GM12875 (cell line): ENCODE data around the gene C2orf92.

Experiments
- H3K4me3 ChIP-seq: one replicate; pipeline ENCODE4 v1.5.1; 2011; ENCODE audit warnings: low read depth, low read length, control low read depth
- TF ChIP-seq, protein P1 (sequence below): IDR thresholded peaks from 2 replicates; pipeline ENCODE4 v1.5.1; 2011; ENCODE audit warnings: low read depth, mild to moderate bottlenecking, control low read depth, inconsistent platforms, low read length, moderate library complexity, borderline replicate concordance; ENCODE audit not compliant: insufficient read depth

C2orf92 gene

DNA sequence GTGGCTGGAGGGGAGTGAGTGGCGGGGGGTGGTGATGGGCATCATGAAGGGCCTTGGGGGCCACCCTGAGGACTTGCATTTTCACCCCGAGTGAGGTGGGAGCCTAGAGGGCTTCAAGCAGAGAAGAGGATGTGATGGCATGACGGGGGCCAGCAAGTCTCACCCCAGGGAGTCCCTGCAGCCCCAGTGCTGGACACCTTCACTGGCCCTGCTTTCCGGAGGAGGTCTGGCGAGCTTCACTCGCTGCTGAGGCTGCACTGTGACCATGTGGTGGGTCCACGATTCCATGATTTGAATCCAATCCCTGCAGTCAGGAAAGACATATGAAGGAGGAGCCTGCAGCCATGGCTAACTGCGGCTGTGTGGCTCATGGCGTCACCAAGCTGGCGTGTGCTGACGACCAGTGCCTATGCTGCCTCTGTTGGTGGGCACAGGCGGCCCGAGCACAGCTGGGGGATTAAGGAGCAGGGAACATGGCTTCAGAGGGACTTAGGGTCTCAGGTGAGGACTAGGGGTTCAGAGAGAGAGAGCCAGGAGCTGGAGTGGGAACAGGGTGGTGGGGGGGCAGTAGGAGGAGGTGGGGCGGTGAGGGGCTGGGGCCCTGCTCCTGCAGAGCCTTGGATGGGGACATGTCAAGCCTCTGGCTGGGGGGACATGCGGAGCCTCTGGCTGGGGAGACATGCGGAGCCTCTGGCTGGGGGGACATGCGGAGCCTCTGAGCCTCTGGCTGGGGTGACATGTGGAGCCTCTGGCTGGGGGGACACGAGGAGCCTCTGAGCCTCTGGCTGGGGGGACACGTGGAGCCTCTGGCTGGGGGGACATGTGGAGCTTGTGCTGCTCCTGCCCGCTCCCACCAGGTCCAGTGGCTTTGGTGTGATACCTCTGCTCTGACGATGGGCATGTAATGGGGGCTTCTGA is 47.4 kb downstream of the C2orf92 start:
- no peak overlapping the region for H3K4me3 ChIP-seq
- TF ChIP-seq, protein P1, sequence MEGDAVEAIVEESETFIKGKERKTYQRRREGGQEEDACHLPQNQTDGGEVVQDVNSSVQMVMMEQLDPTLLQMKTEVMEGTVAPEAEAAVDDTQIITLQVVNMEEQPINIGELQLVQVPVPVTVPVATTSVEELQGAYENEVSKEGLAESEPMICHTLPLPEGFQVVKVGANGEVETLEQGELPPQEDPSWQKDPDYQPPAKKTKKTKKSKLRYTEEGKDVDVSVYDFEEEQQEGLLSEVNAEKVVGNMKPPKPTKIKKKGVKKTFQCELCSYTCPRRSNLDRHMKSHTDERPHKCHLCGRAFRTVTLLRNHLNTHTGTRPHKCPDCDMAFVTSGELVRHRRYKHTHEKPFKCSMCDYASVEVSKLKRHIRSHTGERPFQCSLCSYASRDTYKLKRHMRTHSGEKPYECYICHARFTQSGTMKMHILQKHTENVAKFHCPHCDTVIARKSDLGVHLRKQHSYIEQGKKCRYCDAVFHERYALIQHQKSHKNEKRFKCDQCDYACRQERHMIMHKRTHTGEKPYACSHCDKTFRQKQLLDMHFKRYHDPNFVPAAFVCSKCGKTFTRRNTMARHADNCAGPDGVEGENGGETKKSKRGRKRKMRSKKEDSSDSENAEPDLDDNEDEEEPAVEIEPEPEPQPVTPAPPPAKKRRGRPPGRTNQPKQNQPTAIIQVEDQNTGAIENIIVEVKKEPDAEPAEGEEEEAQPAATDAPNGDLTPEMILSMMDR = no peak

DNA sequence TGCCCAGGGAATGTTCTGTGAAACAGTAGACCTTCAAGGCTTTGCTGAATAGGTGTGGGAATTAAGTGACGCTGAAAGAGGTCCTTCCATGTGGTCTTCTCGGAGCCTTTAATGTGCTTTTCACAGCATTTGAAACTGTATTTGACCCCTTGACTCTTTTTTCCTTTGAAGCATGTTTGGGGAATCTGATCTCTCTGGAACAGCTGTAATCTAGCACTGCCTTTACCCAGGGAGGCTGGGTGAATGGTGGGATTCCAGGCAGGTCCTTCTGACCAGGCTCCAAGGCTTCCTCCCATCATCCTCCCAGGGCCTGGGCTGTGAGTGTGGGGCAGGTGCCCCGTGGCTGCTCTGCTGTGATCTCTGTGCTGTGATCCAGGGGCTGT is 48.1 kb downstream of the C2orf92 start:
- TF ChIP-seq, protein P1 = no peak
- H3K4me3 ChIP-seq = no peak overlapping the region

DNA sequence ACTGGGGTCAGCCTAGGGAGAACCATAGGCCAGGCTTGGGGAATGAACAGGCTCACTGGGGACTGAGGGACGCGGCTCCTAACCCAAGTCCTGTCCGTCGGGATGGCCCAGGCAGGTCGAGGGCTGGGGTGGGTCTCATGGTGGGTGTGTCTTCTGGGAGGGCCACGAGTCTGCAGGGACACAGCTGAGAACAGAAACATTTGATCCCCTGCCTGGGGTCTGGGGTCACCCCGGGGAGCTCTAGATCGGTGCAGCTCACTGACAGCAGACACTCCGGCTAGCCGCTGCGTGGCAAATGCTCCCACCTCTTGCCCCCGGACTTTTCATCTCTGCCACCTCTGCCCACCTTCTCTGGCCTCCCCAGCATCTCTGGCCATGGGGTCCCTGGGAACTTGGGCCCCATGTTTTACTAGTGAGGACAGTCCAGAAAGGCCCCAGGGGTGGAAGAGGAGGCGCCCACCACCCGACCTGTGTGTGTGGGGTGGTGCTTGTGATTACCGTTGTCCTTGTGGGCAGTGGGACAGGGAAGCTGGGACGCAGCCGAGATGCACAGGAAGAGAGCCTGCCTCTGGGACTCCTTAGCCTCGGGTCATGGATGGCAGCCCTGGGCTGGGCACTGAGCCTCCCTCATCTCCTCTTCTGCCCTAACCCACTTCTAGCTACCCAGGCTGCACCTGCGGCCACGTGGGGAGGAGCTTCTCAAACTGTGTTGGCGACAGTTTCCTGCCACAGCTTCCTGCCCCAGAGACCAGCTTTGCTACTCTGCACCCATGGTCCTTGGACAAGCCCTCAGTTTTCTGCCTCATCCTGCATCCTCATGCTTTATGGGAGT is 48.8 kb downstream of the C2orf92 start:
- no peak overlapping the region for H3K4me3 ChIP-seq
- TF ChIP-seq, protein P1 = no peak

DNA sequence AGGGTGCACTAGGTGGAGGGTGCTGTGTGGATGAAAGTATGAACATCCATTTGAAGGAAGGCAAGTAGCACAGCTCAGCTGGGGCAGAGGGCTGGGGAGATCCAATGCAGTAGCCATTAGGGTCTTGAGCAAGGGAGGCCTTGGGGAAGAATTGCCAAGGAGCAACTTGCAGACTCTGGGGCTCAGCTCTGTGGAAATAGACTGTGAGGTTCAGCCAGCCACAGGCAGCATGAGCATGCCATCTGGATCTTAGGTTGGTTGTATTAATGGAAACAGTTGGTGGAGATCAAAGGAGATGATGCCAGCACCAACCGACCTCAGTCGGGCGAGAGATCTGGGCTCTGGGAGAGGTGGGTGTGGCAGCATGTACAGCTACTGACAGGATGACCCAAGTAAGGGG is 49.4 kb downstream of the C2orf92 start:
- H3K4me3 ChIP-seq = no peak overlapping the region
- TF ChIP-seq, protein P1 = no peak

DNA sequence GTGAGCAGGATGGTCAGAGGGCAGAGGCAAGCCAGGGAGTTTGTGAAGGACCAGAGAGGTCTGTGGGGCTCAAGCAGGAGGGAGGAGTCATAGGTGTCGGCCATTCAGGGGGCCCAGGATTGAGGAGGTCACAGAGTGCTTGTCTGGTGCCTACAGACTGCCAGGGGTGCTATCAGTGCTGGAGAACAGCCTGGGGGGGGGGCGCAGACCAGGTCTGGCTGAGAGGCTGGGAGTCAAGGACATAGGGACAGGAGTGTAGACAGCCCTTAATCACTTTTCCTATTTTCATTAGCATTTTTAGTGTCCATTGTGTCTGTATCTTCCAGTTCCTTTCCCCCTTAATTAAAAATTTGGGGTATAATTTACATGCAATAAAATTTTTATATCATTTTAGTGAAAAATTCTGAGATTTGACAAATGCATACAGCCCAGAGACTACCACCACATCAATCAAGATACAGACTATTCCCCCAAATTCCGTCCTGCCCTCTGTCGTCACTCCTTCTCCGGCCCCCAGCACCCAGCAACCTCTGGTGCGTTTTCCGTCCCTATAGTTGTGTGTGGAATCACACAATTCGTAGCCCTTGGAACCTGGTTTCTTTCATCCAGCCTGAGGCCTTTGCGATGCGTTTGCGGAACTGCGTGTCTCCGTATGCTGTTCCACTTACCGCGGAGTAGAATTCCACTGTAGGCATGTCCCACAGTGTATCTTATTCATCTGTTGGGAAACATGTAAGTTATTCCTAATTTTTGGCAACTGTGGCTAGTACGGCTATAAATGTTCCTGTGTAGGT is 50.0 kb downstream of the C2orf92 start:
- TF ChIP-seq, protein P1 = no peak
- no peak overlapping the region for H3K4me3 ChIP-seq

DNA sequence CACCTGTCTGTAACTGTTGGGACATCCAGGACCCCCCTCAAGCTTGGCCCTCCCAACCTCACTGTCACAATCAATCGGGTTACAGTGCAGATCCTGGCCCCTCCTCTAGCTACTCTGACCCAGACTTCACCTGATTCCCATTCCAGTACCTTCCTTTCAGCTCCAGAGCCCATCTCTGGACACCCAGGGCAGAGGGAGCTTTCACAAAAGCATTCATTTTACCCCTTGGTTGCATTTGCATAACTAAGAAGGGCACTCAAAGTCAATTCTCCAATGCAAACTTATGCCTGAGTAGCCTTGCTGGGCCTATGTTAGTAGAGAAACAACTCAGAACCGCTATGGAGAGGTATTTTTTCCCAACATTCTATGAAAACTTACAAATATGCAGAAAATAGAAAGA is 51.2 kb downstream of the C2orf92 start:
- no peak overlapping the region for H3K4me3 ChIP-seq
- TF ChIP-seq, protein P1 = no peak
